GM23338 (cell line): Measurements from ENCODE around the gene TDP2. TPM values are rescaled to one million over a fixed set of nuclear protein-coding genes. Genes with fewer than 3 reads are reported as not detected.
"Not testable (repeated sequence)": the region's sequence is repeated elsewhere in the genome, so short reads cannot be mapped to it uniquely, and the experiment has no call there.

ENCODE experiments used
- ATAC-seq: fragments of 200-7000 bp; cut with Tn5 transposase; 3 replicates; pipeline ENCODE4 v1.9.1; 2020
- DNase-seq: peaks from one replicate; pipeline ENCODE4 v3.0.0-alpha.2; 2015; ENCODE audit warnings: low spot score
- H2AFZ ChIP-seq: fragments of 200-600 bp; sonication (generic); 2 replicates; pipeline ENCODE4 v1.8.0; 2016; ENCODE audit warnings: antibody characterized with exemption, mild to moderate bottlenecking, moderate library complexity
- H3F3A ChIP-seq: fragments of 200-600 bp; sonication (generic); replicated peaks from 2 replicates; pipeline ENCODE4 v1.8.0; 2017; ENCODE audit warnings: antibody characterized with exemption, mixed run types, low read depth
- H3K27ac ChIP-seq: fragments of 200-600 bp; sonication (generic); 2 replicates; pipeline ENCODE4 v1.6.1; 2016; ENCODE audit warnings: low read depth
- H3K27me3 ChIP-seq: fragments of 200-600 bp; sonication (generic); 2 replicates; pipeline ENCODE4 v1.8.0; 2016; ENCODE audit warnings: mild to moderate bottlenecking, mixed run types, moderate library complexity; ENCODE audit not compliant: insufficient read depth
- H3K36me3 ChIP-seq: fragments of 200-600 bp; sonication (generic); 2 replicates; pipeline ENCODE4 v1.8.0; 2016; ENCODE audit warnings: mild to moderate bottlenecking; ENCODE audit not compliant: insufficient read depth
- H3K4me1 ChIP-seq: fragments of 200-600 bp; sonication (generic); 2 replicates; pipeline ENCODE4 v1.8.0; 2016; ENCODE audit warnings: mild to moderate bottlenecking, moderate library complexity; ENCODE audit not compliant: insufficient read depth
- H3K4me2 ChIP-seq: fragments of 200-600 bp; sonication (generic); 2 replicates; pipeline ENCODE4 v1.7.1; 2017; ENCODE audit warnings: mixed run types
- H3K4me3 ChIP-seq: fragments of 200-600 bp; sonication (generic); 2 replicates; pipeline ENCODE4 v1.6.1; 2016; ENCODE audit warnings: mixed run types
- H3K79me2 ChIP-seq: fragments of 200-600 bp; sonication (generic); replicated peaks from 2 replicates; pipeline ENCODE4 v1.8.0; 2017; ENCODE audit warnings: mild to moderate bottlenecking; ENCODE audit not compliant: insufficient read depth
- H3K9me2 ChIP-seq: fragments of 200-600 bp; sonication (generic); 2 replicates; pipeline ENCODE4 v1.8.0; 2017; ENCODE audit not compliant: insufficient read depth
- H4K20me1 ChIP-seq: fragments of 200-600 bp; sonication (generic); replicated peaks from 2 replicates; pipeline ENCODE4 v1.8.0; 2017; ENCODE audit warnings: mild to moderate bottlenecking; ENCODE audit not compliant: insufficient read depth
- H3K27ac Mint-ChIP-seq: 2 replicates; pipeline ENCODE4 v1.8.0; 2020; ENCODE audit warnings: inconsistent platforms, mild to moderate bottlenecking, moderate library complexity, mixed read lengths
- H3K27me3 Mint-ChIP-seq: 3 replicates; pipeline ENCODE4 v1.8.0; 2022; ENCODE audit warnings: low read depth, mild to moderate bottlenecking, moderate library complexity, mixed read lengths, inconsistent platforms; ENCODE audit not compliant: insufficient read depth, poor library complexity
- H3K36me3 Mint-ChIP-seq: 3 replicates; pipeline ENCODE4 v1.8.0; 2021; ENCODE audit warnings: low read depth, mild to moderate bottlenecking, inconsistent platforms, moderate library complexity, mixed read lengths
- H3K4me1 Mint-ChIP-seq: 3 replicates; pipeline ENCODE4 v1.8.0; 2020; ENCODE audit warnings: mild to moderate bottlenecking, inconsistent platforms, mixed read lengths
- H3K4me3 Mint-ChIP-seq: 3 replicates; pipeline ENCODE4 v1.8.0; 2021; ENCODE audit warnings: moderate library complexity, mild to moderate bottlenecking, inconsistent platforms, mixed read lengths
- H3K9me3 Mint-ChIP-seq: 3 replicates; pipeline ENCODE4 v1.8.0; 2020; ENCODE audit warnings: moderate library complexity, mild to moderate bottlenecking, inconsistent platforms, mixed read lengths
- NANOG ChIP-seq: IDR thresholded peaks from 2 replicates; pipeline ENCODE4 v1.6.1; 2016; ENCODE audit warnings: antibody characterized with exemption, borderline replicate concordance
- POLR2AphosphoS5 ChIP-seq: IDR thresholded peaks from 2 replicates; pipeline ENCODE4 v1.6.1; 2016; ENCODE audit warnings: antibody characterized with exemption, low read depth
- REST ChIP-seq: IDR thresholded peaks from one replicate; pipeline ENCODE4 v1.6.1; 2018; ENCODE audit warnings: antibody characterized with exemption; ENCODE audit not compliant: unreplicated experiment
- ZNF114 ChIP-seq: fragments of 250-450 bp; sonication (Bioruptor Pico); IDR thresholded peaks from 2 replicates; pipeline ENCODE4 v1.5.0; 2020; ENCODE audit warnings: mild to moderate bottlenecking, moderate library complexity
- ZNF331 ChIP-seq: fragments of 250-450 bp; sonication (Bioruptor Pico); IDR thresholded peaks from 2 replicates; pipeline ENCODE4 v1.5.0; 2020; ENCODE audit warnings: low read depth, mild to moderate bottlenecking, moderate library complexity
- polyA plus RNA-seq: library from polyadenylated mRNA; unstranded; fragments of >200 nt; fragmentation: Nextera tagmentation; extraction: Ambion mirVana; gene quantifications from 2 replicates; pipeline ENCODE4 v1.2.1, GENCODE V29; 2016
- total RNA-seq: library from RNA; depleted of rRNA; stranded (reverse); fragments of >200 nt; shearing (Covaris generic); gene quantifications from 2 replicates; pipeline ENCODE4 v1.2.3, GENCODE V29; 2014

Gene TDP2
- total and polyA plus RNA-seq, 2 experiments from 2014 or later, result 46.8 to 47.8 TPM

- no peaks in the 10 kb centered on the region for H3K27me3 ChIP-seq
- H2AFZ ChIP-seq, result no peak overlapping the region
- H3K9me2 ChIP-seq, result no peaks in the 10 kb centered on the region
- peak overlapping the region; percentile 97 for H3K27ac Mint-ChIP-seq
- peaks cover 7% of the 10 kb centered on the region for H3K27me3 Mint-ChIP-seq
- peak overlapping the region; percentile 24 for H3K4me3 ChIP-seq
- TF ChIP-seq POLR2AphosphoS5 (peak; percentile 25; the same call in 1 of the 2 replicates), NANOG (peak; percentile 50; the same call in 1 of the 2 replicates), ZNF331 (CRISPR knock-in tag) (no peak)
- peaks cover 55% of the 10 kb centered on the region for H3K4me1 Mint-ChIP-seq
- no peaks in the 10 kb centered on the region; the same call in 2 of the 3 replicates for H3K9me3 Mint-ChIP-seq
- peaks cover 30% of the 10 kb centered on the region for H3K4me1 ChIP-seq
- peaks cover 31% of the 10 kb centered on the region for H3K79me2 ChIP-seq
- H3F3A ChIP-seq, result peaks cover 8% of the 10 kb centered on the region; the same call in 1 of the 2 replicates
- H3K4me3 Mint-ChIP-seq, result peak overlapping the region; percentile 57
- ATAC-seq (peak; percentile 86), DNase-seq (peak; percentile 74)
- no peaks in the 10 kb centered on the region for H4K20me1 ChIP-seq
- H3K27ac ChIP-seq, result peak overlapping the region; percentile 99
- peaks cover 39% of the 10 kb centered on the region for H3K36me3 Mint-ChIP-seq
- H3K36me3 ChIP-seq, result no peaks in the 10 kb centered on the region; the same call in 1 of the 2 replicates
- H3K4me2 ChIP-seq, result peak overlapping the region; percentile 63
Observed at GRCh38 chr6:24683297-24684296, 16.9 kb upstream of the TDP2 start.

- Histone ChIP-seq H3K36me3 (no peaks in the 10 kb centered on the region), H3K27ac (no peak overlapping the region)
- no peak overlapping the region for H3K27ac Mint-ChIP-seq
Observed at GRCh38 chr6:24680582-24680981, 13.9 kb upstream of the TDP2 start.

GRCh38 chr6:24678792-24679352, 12.2 kb upstream of the TDP2 start:
- H2AFZ ChIP-seq, H3K4me3 ChIP-seq, H3K27ac ChIP-seq, ATAC-seq, H3K4me3 Mint-ChIP-seq, H3K27ac Mint-ChIP-seq, H3F3A ChIP-seq, H3K27me3 ChIP-seq, H3K36me3 ChIP-seq, H4K20me1 ChIP-seq, H3K9me2 ChIP-seq, DNase-seq, H3K4me2 ChIP-seq: not testable (repeated sequence)
- Mint-ChIP-seq H3K4me1 (peaks cover 34% of the 10 kb centered on the region), H3K27me3 (peaks cover 11% of the 10 kb centered on the region), H3K9me3 (peaks cover 26% of the 10 kb centered on the region), H3K36me3 (peaks cover 64% of the 10 kb centered on the region)
- H3K4me1 ChIP-seq, result peaks cover 19% of the 10 kb centered on the region
- H3K79me2 ChIP-seq, result peaks cover 40% of the 10 kb centered on the region

More at GRCh38 chr6:24680582-24680981, 13.9 kb upstream of the TDP2 start:
- H3K36me3 Mint-ChIP-seq, result peaks cover 48% of the 10 kb centered on the region
- peak overlapping the region; percentile 60; the same call in 1 of the 2 replicates for H3K4me2 ChIP-seq
- no peak overlapping the region for H3K4me3 ChIP-seq
- no peak overlapping the region for H2AFZ ChIP-seq
- no peaks in the 10 kb centered on the region for H3K9me2 ChIP-seq
- TF ChIP-seq ZNF114 (CRISPR knock-in tag) (no peak), REST (no peak)
- H3K27me3 Mint-ChIP-seq, result peaks cover 7% of the 10 kb centered on the region
- H3K27me3 ChIP-seq, result no peaks in the 10 kb centered on the region
- ATAC-seq, result no peak
- H3K9me3 Mint-ChIP-seq, result peaks cover 9% of the 10 kb centered on the region
- DNase-seq, result no peak
- peaks cover 8% of the 10 kb centered on the region; the same call in 1 of the 2 replicates for H3F3A ChIP-seq
- no peaks in the 10 kb centered on the region for H4K20me1 ChIP-seq
- no peak overlapping the region for H3K4me3 Mint-ChIP-seq
- peaks cover 36% of the 10 kb centered on the region for H3K79me2 ChIP-seq
- peaks cover 44% of the 10 kb centered on the region for H3K4me1 Mint-ChIP-seq
- H3K4me1 ChIP-seq, result peaks cover 30% of the 10 kb centered on the region
